ENCODE measurements around the gene CFAP74. TPM values are rescaled to one million over a fixed set of nuclear protein-coding genes. Genes with fewer than 3 reads are reported as not detected.

Gene CFAP74
- total RNA-seq, 4 donors from 2014 or later, result 0.35 to 1.1 (median 0.83) TPM; not detected in 1

DNA sequence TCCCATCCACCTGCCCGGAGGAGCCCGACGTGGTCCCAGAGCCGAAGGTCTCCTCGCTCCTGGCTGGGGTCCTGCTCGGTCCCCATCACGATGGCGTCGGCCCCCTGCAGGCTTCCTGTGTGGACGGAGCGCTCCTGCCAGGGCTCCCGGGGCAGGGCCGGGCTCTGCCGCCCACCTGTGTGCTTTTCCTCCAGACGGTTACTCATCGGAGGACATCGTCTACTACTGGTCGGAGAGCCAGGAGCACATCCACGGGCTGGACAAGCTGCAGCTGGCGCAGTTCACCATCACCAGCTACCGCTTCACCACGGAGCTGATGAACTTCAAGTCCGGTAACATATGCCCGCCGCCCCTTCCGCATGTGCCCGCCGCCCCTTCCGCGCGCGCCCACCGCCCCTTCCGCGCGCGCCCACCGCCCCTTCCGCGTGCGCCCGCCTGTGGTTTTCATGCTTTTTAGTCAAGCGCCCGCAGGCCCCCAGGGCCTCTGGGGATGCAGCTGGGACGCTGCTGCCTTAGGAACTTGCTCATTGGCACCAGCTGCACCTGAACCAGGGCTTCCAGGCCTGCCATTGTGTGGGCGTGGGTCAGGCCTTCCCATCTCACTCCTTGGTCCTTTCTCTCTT lies 24.5 kb upstream of the CFAP74 start:
- H3K27ac ChIP-seq, result no peak overlapping the region
- no peaks in the 10 kb centered on the region for H3K9me3 ChIP-seq
- H3K4me3 ChIP-seq, result no peak overlapping the region
- TF ChIP-seq POLR2A (IDR thresholded peaks at IDR 0.05), result no peak
- TF ChIP-seq, protein P1, sequence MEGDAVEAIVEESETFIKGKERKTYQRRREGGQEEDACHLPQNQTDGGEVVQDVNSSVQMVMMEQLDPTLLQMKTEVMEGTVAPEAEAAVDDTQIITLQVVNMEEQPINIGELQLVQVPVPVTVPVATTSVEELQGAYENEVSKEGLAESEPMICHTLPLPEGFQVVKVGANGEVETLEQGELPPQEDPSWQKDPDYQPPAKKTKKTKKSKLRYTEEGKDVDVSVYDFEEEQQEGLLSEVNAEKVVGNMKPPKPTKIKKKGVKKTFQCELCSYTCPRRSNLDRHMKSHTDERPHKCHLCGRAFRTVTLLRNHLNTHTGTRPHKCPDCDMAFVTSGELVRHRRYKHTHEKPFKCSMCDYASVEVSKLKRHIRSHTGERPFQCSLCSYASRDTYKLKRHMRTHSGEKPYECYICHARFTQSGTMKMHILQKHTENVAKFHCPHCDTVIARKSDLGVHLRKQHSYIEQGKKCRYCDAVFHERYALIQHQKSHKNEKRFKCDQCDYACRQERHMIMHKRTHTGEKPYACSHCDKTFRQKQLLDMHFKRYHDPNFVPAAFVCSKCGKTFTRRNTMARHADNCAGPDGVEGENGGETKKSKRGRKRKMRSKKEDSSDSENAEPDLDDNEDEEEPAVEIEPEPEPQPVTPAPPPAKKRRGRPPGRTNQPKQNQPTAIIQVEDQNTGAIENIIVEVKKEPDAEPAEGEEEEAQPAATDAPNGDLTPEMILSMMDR (IDR thresholded peaks at IDR 0.05), result no peak
- no peaks in the 10 kb centered on the region for H3K27me3 ChIP-seq
- H3K36me3 ChIP-seq, result no peaks in the 10 kb centered on the region
- DNase-seq, result no peak
- H3K4me1 ChIP-seq, result peaks cover 0 to 13% (median 0%) of the 10 kb centered on the region in 4 donors

DNA sequence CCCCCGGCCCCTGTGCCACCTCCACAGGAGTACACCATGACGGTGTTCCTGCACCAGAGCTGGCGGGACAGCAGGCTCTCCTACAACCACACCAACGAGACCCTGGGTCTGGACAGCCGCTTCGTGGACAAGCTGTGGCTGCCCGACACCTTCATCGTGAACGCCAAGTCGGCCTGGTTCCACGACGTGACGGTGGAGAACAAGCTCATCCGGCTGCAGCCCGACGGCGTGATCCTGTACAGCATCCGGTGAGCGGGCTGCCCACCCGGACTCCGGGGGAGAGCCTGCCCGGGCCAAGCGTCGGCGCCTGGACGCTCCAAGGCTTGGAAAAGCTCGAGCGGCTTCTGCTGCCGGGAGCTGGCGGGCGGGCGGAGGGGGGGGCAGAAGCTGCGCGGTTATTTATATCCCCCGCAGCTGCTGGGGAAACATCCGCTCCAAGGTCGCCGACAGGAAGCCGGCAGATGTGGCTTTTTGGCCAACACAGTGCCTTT lies 21.9 kb upstream of the CFAP74 start:
- no peaks in the 10 kb centered on the region for H3K36me3 ChIP-seq
- TF ChIP-seq, protein P1 (IDR thresholded peaks at IDR 0.05), result no peak
- TF ChIP-seq POLR2A (IDR thresholded peaks at IDR 0.05), result no peak
- H3K4me1 ChIP-seq, result peaks cover 0 to 13% (median 0%) of the 10 kb centered on the region in 4 donors
- H3K9me3 ChIP-seq, result no peaks in the 10 kb centered on the region
- H3K27ac ChIP-seq, result peak overlapping the region in 1 of 4 donors; percentile 26
- H3K4me3 ChIP-seq, result peak overlapping the region in 2 of 4 donors; percentile 14 to 22
- DNase-seq, result peak in 1 of 3 donors; percentile 22
- H3K27me3 ChIP-seq, result peaks cover 0 to 9% of the 10 kb centered on the region in 2 donors

DNA sequence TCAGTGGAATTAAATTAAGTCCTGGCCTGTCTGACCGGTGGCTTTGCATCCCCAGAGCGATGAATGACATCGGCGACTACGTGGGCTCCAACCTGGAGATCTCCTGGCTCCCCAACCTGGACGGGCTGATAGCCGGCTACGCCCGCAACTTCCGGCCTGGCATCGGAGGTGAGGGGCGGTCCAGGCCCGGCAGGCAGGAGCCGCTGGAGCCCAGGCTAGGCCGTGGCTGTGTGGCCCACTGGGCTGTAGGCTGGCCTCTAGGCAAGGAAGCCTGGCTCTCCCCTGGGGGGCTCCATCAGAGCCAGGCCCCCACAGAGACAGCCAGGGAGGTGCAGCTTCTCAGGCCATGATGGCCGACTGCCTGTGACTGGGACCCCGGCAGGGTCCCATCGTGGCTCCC lies 21.3 kb upstream of the CFAP74 start:
- no peak overlapping the region for H3K27ac ChIP-seq
- no peak overlapping the region for H3K4me3 ChIP-seq
- H3K4me1 ChIP-seq, result peaks cover 0 to 15% (median 0%) of the 10 kb centered on the region in 4 donors
- no peaks in the 10 kb centered on the region for H3K9me3 ChIP-seq
- no peak for DNase-seq
- no peak for TF ChIP-seq POLR2A (IDR thresholded peaks at IDR 0.05)
- TF ChIP-seq, protein P1 (IDR thresholded peaks at IDR 0.05), result no peak
- peaks cover 0 to 16% of the 10 kb centered on the region in 2 donors for H3K27me3 ChIP-seq
- no peaks in the 10 kb centered on the region for H3K36me3 ChIP-seq

DNA sequence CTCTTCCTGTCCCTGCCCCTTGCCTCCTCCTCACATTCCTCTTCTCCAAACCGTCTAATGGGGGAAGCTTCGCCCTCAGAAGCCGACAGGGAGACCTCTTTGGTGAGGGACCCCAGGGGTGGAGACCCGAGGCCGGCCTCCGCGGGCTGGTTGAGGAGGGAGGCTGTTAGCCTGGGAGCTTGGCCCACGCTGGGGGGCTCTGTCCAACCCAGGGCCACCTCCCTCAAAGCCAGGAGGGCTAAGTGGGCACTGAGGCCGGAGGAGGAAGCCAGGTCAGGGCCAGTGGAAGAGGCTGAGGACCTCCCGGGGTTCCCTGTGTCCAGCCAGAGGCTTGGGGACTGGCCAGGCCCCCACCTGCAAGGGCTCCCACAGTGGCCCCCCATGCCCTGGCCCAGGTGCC lies 20.9 kb upstream of the CFAP74 start:
- H3K27me3 ChIP-seq, result peaks cover 0 to 20% of the 10 kb centered on the region in 2 donors
- no peak for DNase-seq
- no peak for TF ChIP-seq POLR2A (IDR thresholded peaks at IDR 0.05)
- TF ChIP-seq, protein P1 (IDR thresholded peaks at IDR 0.05), result no peak
- peaks cover 0 to 19% (median 2%) of the 10 kb centered on the region in 4 donors for H3K4me1 ChIP-seq
- no peaks in the 10 kb centered on the region for H3K36me3 ChIP-seq
- no peak overlapping the region for H3K27ac ChIP-seq
- no peaks in the 10 kb centered on the region for H3K9me3 ChIP-seq
- no peak overlapping the region for H3K4me3 ChIP-seq

DNA sequence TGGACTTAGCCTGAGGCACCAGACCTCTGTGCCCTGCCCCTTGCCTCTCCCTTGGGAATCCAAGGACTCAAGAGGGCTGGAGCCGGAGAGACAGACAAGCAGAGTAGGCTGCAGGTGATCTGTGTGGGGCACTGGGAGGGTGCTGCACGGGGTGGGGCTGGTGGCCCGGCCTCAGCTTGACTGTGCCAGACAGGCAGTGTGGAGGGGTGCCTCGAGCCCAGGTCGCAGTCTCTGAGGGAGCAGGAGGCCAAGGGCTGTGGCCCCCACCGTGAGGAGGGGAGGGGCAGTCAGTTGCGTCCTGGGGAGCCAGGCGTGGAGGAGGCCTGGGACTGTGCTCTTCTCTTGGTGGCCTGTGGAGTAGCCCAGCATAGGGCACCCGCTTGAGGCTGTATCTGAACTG lies 19.6 kb upstream of the CFAP74 start:
- Histone ChIP-seq H3K27ac (no peak overlapping the region), H3K4me1 (peaks cover 0 to 21% (median 3%) of the 10 kb centered on the region in 4 donors), H3K9me3 (peaks cover 0 to 3% (median 0%) of the 10 kb centered on the region in 4 donors), H3K36me3 (no peaks in the 10 kb centered on the region), H3K27me3 (peaks cover 0 to 29% of the 10 kb centered on the region in 2 donors), H3K4me3 (no peak overlapping the region)
- TF ChIP-seq POLR2A (IDR thresholded peaks at IDR 0.05), result no peak
- TF ChIP-seq, protein P1 (IDR thresholded peaks at IDR 0.05), result no peak
- DNase-seq, result no peak

Data from Peyer's patch (tissue), 4 donors.